Esophagus squamous epithelium (tissue), 5 donors: ENCODE data around the gene ATP11A. TPM values are rescaled to one million over a fixed set of nuclear protein-coding genes. Genes with fewer than 3 reads are reported as not detected.
A peak's percentile ranks its signal among the peaks of the same experiment; 100 is the strongest.

ENCODE experiments used
- DNase-seq: peaks from one replicate; lab custom pipeline; 2025; lab: John Stamatoyannopoulos, UW
- H3K27ac ChIP-seq, 4 donors: fragments of 200-600 bp; sonication (generic); one replicate each; pipeline ENCODE4 v1.5.1; 2016 to 2019; ENCODE audit warnings: mild to moderate bottlenecking in 1 of 4
- H3K27me3 ChIP-seq, 4 donors: fragments of 200-600 bp; sonication (generic); 1 replicate in 3 of 4; 2 replicates in 1 of 4; pipeline versions ENCODE4 v1.5.1 to v1.6.0; 2017 to 2021; ENCODE audit warnings: antibody characterized with exemption in 1 of 4
- H3K36me3 ChIP-seq, 3 donors: fragments of 200-600 bp; sonication (generic); one replicate each; pipeline ENCODE4 v1.5.1; 2016 to 2019
- H3K4me1 ChIP-seq, 3 donors: fragments of 200-600 bp; sonication (generic); one replicate each; pipeline ENCODE4 v1.5.1; 2017 to 2019
- H3K4me3 ChIP-seq, 4 donors: fragments of 200-600 bp; sonication (generic); 1 replicate in 3 of 4; 2 replicates in 1 of 4; pipeline ENCODE4 v1.5.1; 2016 to 2019; ENCODE audit warnings: mild to moderate bottlenecking in 2 of 4, moderate library complexity in 1 of 4
- H3K9me3 ChIP-seq, 3 donors: fragments of 200-600 bp; sonication (generic); one replicate each; pipeline ENCODE4 v1.5.1; 2016 to 2019
- CTCF ChIP-seq, 6 experiments: fragments of 450-650 bp in 4 of 6; fragments of 200-600 bp in 2 of 6; sonication (generic) in 2 of 6; IDR thresholded peaks; one replicate each; pipeline ENCODE4 v1.5.1; 2016 to 2019; ENCODE audit warnings: antibody characterized with exemption in 6 of 6, mild to moderate bottlenecking in 4 of 6, moderate library complexity in 4 of 6
- POLR2A ChIP-seq, 4 donors: fragments of 450-650 bp; IDR thresholded peaks; one replicate each; pipeline ENCODE4 v1.6.1; 2017; ENCODE audit warnings: antibody characterized with exemption in 4 of 4, mild to moderate bottlenecking in 4 of 4, moderate library complexity in 3 of 4
- WGBS, 2 donors: methylation state at CpG; one replicate each; pipeline ENCODE4 v1.1.5; 2018; 5-methylcytosine and 5-hydroxymethylcytosine counted together
- intact Hi-C: fragments of 100-400 bp; cut with DNase I; formaldehyde crosslinking; loops from one replicate; pipeline ENCODE4 v1.15.0; 2022
- total RNA-seq, 4 donors: library from RNA; depleted of rRNA; stranded (reverse); fragments of >200 nt; gene quantifications; one replicate each; pipeline ENCODE4 v1.1.0, GENCODE V29; 2016
- donor health status: DM: yes; HTN: yes; CAD: no.

The ATP11A gene
- total RNA-seq, 4 donors from 2014 or later: 9.6 to 20.0 (median 16.1) TPM

- intact Hi-C loops: no loop called here
- Histone ChIP-seq H3K27me3 (no peaks in the 10 kb centered on the region), H3K27ac (no peak overlapping the region), H3K9me3 (no peaks in the 10 kb centered on the region), H3K4me1 (peaks cover 0 to 33% (median 4%) of the 10 kb centered on the region in 3 donors), H3K4me3 (no peak overlapping the region), H3K36me3 (no peaks in the 10 kb centered on the region)
- TF ChIP-seq CTCF (IDR thresholded peaks at IDR 0.05) (no peak), POLR2A (IDR thresholded peaks at IDR 0.05) (no peak)
- WGBS, 2 donors: 79% methylated on average over 5 of the region's 6 CpGs
- no peak for DNase-seq
Measured at GRCh38 chr13:112702986-112703379, 13.1 kb downstream of the ATP11A start.

GRCh38 chr13:112703449-112704284, 13.8 kb downstream of the ATP11A start:
- 68 to 75% methylated on average over 21 of the region's 22 CpGs for WGBS, 2 donors
- no peaks in the 10 kb centered on the region for H3K27me3 ChIP-seq
- DNase-seq: no peak
- peaks cover 0 to 28% (median 4%) of the 10 kb centered on the region in 3 donors for H3K4me1 ChIP-seq
- intact Hi-C loops: no loop called here
- H3K36me3 ChIP-seq: no peaks in the 10 kb centered on the region
- H3K9me3 ChIP-seq: no peaks in the 10 kb centered on the region
- peak overlapping the region in 2 of 4 donors; percentile 44 to 65 for H3K27ac ChIP-seq
- H3K4me3 ChIP-seq: no peak overlapping the region
- TF ChIP-seq CTCF (IDR thresholded peaks at IDR 0.05) (no peak), POLR2A (IDR thresholded peaks at IDR 0.05) (no peak)

- WGBS, 2 donors: 72 to 78% methylated on average over 12 to 17 of the region's 17 CpGs
- Histone ChIP-seq H3K4me3 (peak overlapping the region in 1 of 4 donors; percentile 4), H3K36me3 (no peaks in the 10 kb centered on the region), H3K9me3 (no peaks in the 10 kb centered on the region), H3K27me3 (no peaks in the 10 kb centered on the region), H3K4me1 (peaks cover 0 to 28% (median 4%) of the 10 kb centered on the region in 3 donors), H3K27ac (peak overlapping the region in 2 of 4 donors; percentile 44 to 65)
- TF ChIP-seq CTCF (IDR thresholded peaks at IDR 0.05) (no peak), POLR2A (IDR thresholded peaks at IDR 0.05) (no peak)
- intact Hi-C loops: no loop called here
- no peak for DNase-seq
Measured at GRCh38 chr13:112704308-112705145, 14.7 kb downstream of the ATP11A start.

GRCh38 chr13:112705286-112705685, 15.4 kb downstream of the ATP11A start:
- no peaks in the 10 kb centered on the region for H3K36me3 ChIP-seq
- no peak for DNase-seq
- no peaks in the 10 kb centered on the region for H3K9me3 ChIP-seq
- no peaks in the 10 kb centered on the region for H3K27me3 ChIP-seq
- intact Hi-C loops: no loop called here
- H3K4me3 ChIP-seq: no peak overlapping the region
- 85 to 97% methylated on average over 14 to 17 of the region's 17 CpGs for WGBS, 2 donors
- H3K27ac ChIP-seq: peak overlapping the region in 1 of 4 donors; percentile 44
- TF ChIP-seq POLR2A (IDR thresholded peaks at IDR 0.05) (no peak), CTCF (IDR thresholded peaks at IDR 0.05) (no peak)
- peaks cover 0 to 35% (median 6%) of the 10 kb centered on the region in 3 donors for H3K4me1 ChIP-seq
